ENCODE measurements around the gene ATP6V0A1. TPM values are rescaled to one million over a fixed set of nuclear protein-coding genes. Genes with fewer than 3 reads are reported as not detected.

ATP6V0A1 gene
- total and polyA plus RNA-seq, 2 of the 4 experiments (the other 2 are of a cell fraction), result 18.8 to 34.0 TPM

DNA sequence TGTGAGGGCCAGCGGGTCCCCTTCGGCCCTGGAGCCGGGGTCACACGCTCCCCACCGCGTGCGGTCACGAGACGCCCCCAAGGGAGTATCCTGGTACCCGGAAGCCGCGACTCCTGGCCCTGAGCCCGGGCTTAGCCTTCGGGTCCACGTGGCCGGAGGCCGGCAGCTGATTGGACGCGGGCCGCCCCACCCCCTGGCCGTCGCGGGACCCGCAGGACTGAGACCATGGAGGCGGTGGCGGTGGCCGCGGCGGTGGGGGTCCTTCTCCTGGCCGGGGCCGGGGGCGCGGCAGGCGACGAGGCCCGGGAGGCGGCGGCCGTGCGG, 77.3 kb downstream of the ATP6V0A1 start, which contains the start of gene NAGLU:
Gene NAGLU (plus strand): TSS at position 194 of the 324 bp plus-strand sequence. CDS start 32 bp downstream, at position 226.
- Histone ChIP-seq H3K27ac (ENCODE audit: insufficient read depth, low read length) (peak within 1 kb of the TSS; percentile 78), H3K79me1 (ENCODE audit: low read depth in 1 of 2, low read length in 2 of 2) (peaks cover 16 to 32% of the 10 kb centered on the region in 2 experiments), H3K4me1 (ENCODE audit: control insufficient read depth, insufficient read depth, low read length) (peaks cover 16% of the 10 kb centered on the region), H3K27me3 (ENCODE audit: control insufficient read depth, insufficient read depth, low read length) (no peaks in the 10 kb centered on the region), H4K8ac (ENCODE audit: low read depth in 2 of 2, low read length in 2 of 2) (peak within 1 kb of the TSS; percentile 100), H3K4me2 (ENCODE audit: low read depth, low read length) (peak within 1 kb of the TSS; percentile 90), H4K20me1 (ENCODE audit: insufficient read depth, low read length) (peaks cover 9% of the 10 kb centered on the region; the same call in 1 of the 2 replicates), H3K56ac (ENCODE audit: extremely low read depth, insufficient read depth, low read length) (peak within 1 kb of the TSS; percentile 63), H3K9me1 (ENCODE audit: insufficient read depth, low read length) (peaks cover 23% of the 10 kb centered on the region), H3K4me3 (ENCODE audit: insufficient read depth, low read depth, low read length) (peak within 1 kb of the TSS; percentile 53), H2BK15ac (ENCODE audit: low read depth, low read length) (peak within 1 kb of the TSS; percentile 99), H3K18ac (ENCODE audit: low read depth, low read length) (peak within 1 kb of the TSS; percentile 97), H4K5ac (ENCODE audit: low read depth, low read length) (peak within 1 kb of the TSS; percentile 100), H3K14ac (replicated peaks; ENCODE audit: low read depth, low read length) (peak within 1 kb of the TSS; percentile 99), H3K9me3 (ENCODE audit: control insufficient read depth, insufficient read depth, low read length) (no peaks in the 10 kb centered on the region), H2BK5ac (ENCODE audit: low read depth, low read length, poor library complexity, severe bottlenecking) (peak within 1 kb of the TSS; percentile 63), H2BK120ac (ENCODE audit: low read depth, low read length) (peak within 1 kb of the TSS; percentile 78), H2BK20ac (ENCODE audit: low read depth, low read length) (peak within 1 kb of the TSS; percentile 93), H3K36me3 (ENCODE audit: control insufficient read depth, insufficient read depth, low read length) (peaks cover 20% of the 10 kb centered on the region), H4K91ac (ENCODE audit: insufficient read depth, low read depth, low read length) (peak within 1 kb of the TSS; percentile 98), H2AK5ac (ENCODE audit: low read depth, low read length) (peak within 1 kb of the TSS; percentile 99), H2AK9ac (replicated peaks; ENCODE audit: low read depth, low read length, poor library complexity) (peak within 1 kb of the TSS; percentile 99), H2AFZ (replicated peaks; ENCODE audit: low read length, poor library complexity) (peak within 1 kb of the TSS; percentile 90), H3K23ac (ENCODE audit: low read depth, low read length) (peak within 1 kb of the TSS; percentile 99), H3K4ac (ENCODE audit: low read depth, low read length) (peak within 1 kb of the TSS; percentile 99), H3K9ac (ENCODE audit: low read depth, low read length) (peak within 1 kb of the TSS; percentile 81)
- ATAC-seq (ENCODE audit: low read depth) (peak; percentile 89), DNase-seq (peak; percentile 79)
- ChIA-PET POLR2A (ENCODE audit: unreplicated experiment) (interaction anchor here (1.6 to 1.8 kb wide), 3 partner anchors 16 to 115 kb away, joined by 4 to 6 read pairs (median 4); partner anchors contain the start of gene CAVIN1), CTCF (interaction anchor here (0.6 to 1.8 kb wide), 3 partner anchors 9 to 572 kb away, joined by 3 to 6 read pairs (median 3); no protein-coding TSS in a partner anchor)
- TF ChIP-seq RFX5 (IDR thresholded peaks at IDR 0.05; ENCODE audit: low read depth, low read length), result no peak
- no peak for TF ChIP-seq SMC3 (IDR thresholded peaks at IDR 0.05; ENCODE audit: low read depth, low read length)
- peak; percentile 63; the same call in 1 of the 2 replicates for TF ChIP-seq MAZ (IDR thresholded peaks at IDR 0.05; ENCODE audit: borderline replicate concordance, low read depth, low read length)
- TF ChIP-seq FOS (IDR thresholded peaks at IDR 0.05; ENCODE audit: low read depth, low read length), result peak; percentile 27; the same call in 1 of the 2 replicates
- TF ChIP-seq POLR2A (IDR thresholded peaks at IDR 0.05; ENCODE audit: low read depth, low read length), result peak; percentile 27; the same call in 1 of the 2 replicates
- no peak for TF ChIP-seq CEBPB (IDR thresholded peaks at IDR 0.05; ENCODE audit: low read depth, low read length)
- peak; percentile 91 for TF ChIP-seq BHLHE40 (IDR thresholded peaks at IDR 0.05; ENCODE audit: low read depth, low read length)
- TF ChIP-seq, protein P1, sequence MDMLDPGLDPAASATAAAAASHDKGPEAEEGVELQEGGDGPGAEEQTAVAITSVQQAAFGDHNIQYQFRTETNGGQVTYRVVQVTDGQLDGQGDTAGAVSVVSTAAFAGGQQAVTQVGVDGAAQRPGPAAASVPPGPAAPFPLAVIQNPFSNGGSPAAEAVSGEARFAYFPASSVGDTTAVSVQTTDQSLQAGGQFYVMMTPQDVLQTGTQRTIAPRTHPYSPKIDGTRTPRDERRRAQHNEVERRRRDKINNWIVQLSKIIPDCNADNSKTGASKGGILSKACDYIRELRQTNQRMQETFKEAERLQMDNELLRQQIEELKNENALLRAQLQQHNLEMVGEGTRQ (IDR thresholded peaks at IDR 0.05; ENCODE audit: low read depth, low read length), result peak; percentile 97
- TF ChIP-seq, protein P2, sequence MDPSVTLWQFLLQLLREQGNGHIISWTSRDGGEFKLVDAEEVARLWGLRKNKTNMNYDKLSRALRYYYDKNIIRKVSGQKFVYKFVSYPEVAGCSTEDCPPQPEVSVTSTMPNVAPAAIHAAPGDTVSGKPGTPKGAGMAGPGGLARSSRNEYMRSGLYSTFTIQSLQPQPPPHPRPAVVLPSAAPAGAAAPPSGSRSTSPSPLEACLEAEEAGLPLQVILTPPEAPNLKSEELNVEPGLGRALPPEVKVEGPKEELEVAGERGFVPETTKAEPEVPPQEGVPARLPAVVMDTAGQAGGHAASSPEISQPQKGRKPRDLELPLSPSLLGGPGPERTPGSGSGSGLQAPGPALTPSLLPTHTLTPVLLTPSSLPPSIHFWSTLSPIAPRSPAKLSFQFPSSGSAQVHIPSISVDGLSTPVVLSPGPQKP (IDR thresholded peaks at IDR 0.05; ENCODE audit: borderline replicate concordance, low read depth, low read length), result no peak
- intact Hi-C loops (cut with micrococcal nuclease), result no loop called here
- WGBS, 2 experiments (ENCODE audit: extremely low coverage in 2 of 2, insufficient read length in 1 of 2), result 0% methylated on average over 11 of the region's 40 CpGs; no CpG with 5 or more reads in 1 of the 2 experiments
- dilution Hi-C loops (cut with HindIII; ENCODE audit: low sequenced_read_pairs, unreplicated experiment), result no loop called here
- no TSS peak for BruUV-seq (replicated peaks)
- in situ Hi-C loops (cut with MboI; ENCODE audit: low sequenced_read_pairs), result no loop called here

Data from IMR-90 (cell line).